ENCODE data around the gene CEP152.

CEP152 gene

GRCh38 chr15:48778331-48778730, 32.5 kb downstream of the CEP152 start:
- H3K36me3 ChIP-seq (replicated peaks): no peaks in the 10 kb centered on the region
- no peak overlapping the region for H3K4me3 ChIP-seq (ENCODE audit: low read depth, low read length)
- peak; percentile 22 for DNase-seq
- no peaks in the 10 kb centered on the region for H3K27me3 ChIP-seq (replicated peaks)
- in situ Hi-C loops (cut with HindIII; ENCODE audit: low pct_ligation_motif_present, low sequenced_read_pairs): no loop called here
- H3K27ac ChIP-seq: no peak overlapping the region
- TF ChIP-seq CTCF (IDR thresholded peaks at IDR 0.05; ENCODE audit: low read depth, low read length, missing control alignments): no peak

- no peaks in the 10 kb centered on the region for H3K36me3 ChIP-seq (replicated peaks)
- no peak for TF ChIP-seq CTCF (IDR thresholded peaks at IDR 0.05; ENCODE audit: low read depth, low read length, missing control alignments)
- no peak overlapping the region for H3K27ac ChIP-seq
- in situ Hi-C loops (cut with HindIII; ENCODE audit: low pct_ligation_motif_present, low sequenced_read_pairs): no loop called here
- DNase-seq: no peak
- H3K27me3 ChIP-seq (replicated peaks): no peaks in the 10 kb centered on the region
- no peak overlapping the region for H3K4me3 ChIP-seq (ENCODE audit: low read depth, low read length)
Observed at GRCh38 chr15:48777645-48778330, 33.1 kb downstream of the CEP152 start.

GRCh38 chr15:48775546-48775945, 35.3 kb downstream of the CEP152 start:
- in situ Hi-C loops (cut with HindIII; ENCODE audit: low pct_ligation_motif_present, low sequenced_read_pairs): no loop called here
- no peaks in the 10 kb centered on the region for H3K36me3 ChIP-seq (replicated peaks)

GRCh38 chr15:48774484-48774883, 36.4 kb downstream of the CEP152 start:
- no peaks in the 10 kb centered on the region for H3K27me3 ChIP-seq (replicated peaks)
- in situ Hi-C loops (cut with HindIII; ENCODE audit: low pct_ligation_motif_present, low sequenced_read_pairs): no loop called here
- DNase-seq: peak; percentile 15
- no peak overlapping the region for H3K27ac ChIP-seq
- no peaks in the 10 kb centered on the region for H3K36me3 ChIP-seq (replicated peaks)
- no peak for TF ChIP-seq CTCF (IDR thresholded peaks at IDR 0.05; ENCODE audit: low read depth, low read length, missing control alignments)
- H3K4me3 ChIP-seq (ENCODE audit: low read depth, low read length): no peak overlapping the region

More at GRCh38 chr15:48775546-48775945, 35.3 kb downstream of the CEP152 start:
- DNase-seq: no peak
- TF ChIP-seq CTCF (IDR thresholded peaks at IDR 0.05; ENCODE audit: low read depth, low read length, missing control alignments): no peak
- no peak overlapping the region for H3K4me3 ChIP-seq (ENCODE audit: low read depth, low read length)
- H3K27ac ChIP-seq: no peak overlapping the region
- H3K27me3 ChIP-seq (replicated peaks): no peaks in the 10 kb centered on the region

- Histone ChIP-seq H3K27me3 (replicated peaks) (no peaks in the 10 kb centered on the region), H3K36me3 (replicated peaks) (no peaks in the 10 kb centered on the region), H3K27ac (no peak overlapping the region), H3K4me3 (ENCODE audit: low read depth, low read length) (no peak overlapping the region)
- in situ Hi-C loops (cut with HindIII; ENCODE audit: low pct_ligation_motif_present, low sequenced_read_pairs): no loop called here
- no peak for DNase-seq
- TF ChIP-seq CTCF (IDR thresholded peaks at IDR 0.05; ENCODE audit: low read depth, low read length, missing control alignments): no peak
Observed at GRCh38 chr15:48766196-48766595, 44.7 kb downstream of the CEP152 start.

GRCh38 chr15:48765022-48765421, 45.8 kb downstream of the CEP152 start:
- in situ Hi-C loops (cut with HindIII; ENCODE audit: low pct_ligation_motif_present, low sequenced_read_pairs): no loop called here
- DNase-seq: no peak
- no peak for TF ChIP-seq CTCF (IDR thresholded peaks at IDR 0.05; ENCODE audit: low read depth, low read length, missing control alignments)
- Histone ChIP-seq H3K27me3 (replicated peaks) (no peaks in the 10 kb centered on the region), H3K36me3 (replicated peaks) (no peaks in the 10 kb centered on the region), H3K4me3 (ENCODE audit: low read depth, low read length) (no peak overlapping the region), H3K27ac (no peak overlapping the region)

Data from brain microvascular endothelial cell (primary cell).